ENCODE results near the gene ZYX.

DNA sequence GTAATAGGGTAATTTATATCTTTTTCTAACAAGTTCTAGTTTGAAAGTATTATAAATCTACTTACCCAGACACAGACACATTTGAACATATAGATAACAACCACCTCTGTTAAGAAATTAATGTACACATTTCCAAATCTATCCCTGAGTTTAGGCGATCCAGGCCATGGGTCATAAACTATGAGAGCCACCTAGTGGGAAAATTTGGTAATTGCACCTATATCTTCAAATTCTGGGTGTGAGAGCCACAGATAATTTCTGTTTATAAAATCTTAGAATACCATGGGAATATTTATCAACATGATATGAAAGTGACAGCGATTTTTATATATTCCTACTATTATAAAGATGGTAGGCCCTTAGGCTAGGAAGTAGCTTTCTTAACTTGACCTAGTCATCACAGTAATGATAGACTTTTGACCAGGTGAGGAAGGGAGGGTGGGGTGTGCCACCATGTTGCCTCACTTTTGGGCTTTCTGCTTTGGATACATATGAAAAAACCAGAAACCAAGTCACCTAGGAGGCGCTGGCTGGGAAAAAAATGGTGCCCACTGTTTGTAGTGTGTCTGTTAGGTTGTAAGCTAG is 35.5 kb downstream of the ZYX start:
- TF ChIP-seq CTCF (IDR thresholded peaks at IDR 0.05; ENCODE audit: borderline replicate concordance, extremely low read depth, low read length, poor library complexity, severe bottlenecking) (peak; percentile 83), EZH2 (IDR thresholded peaks at IDR 0.05; ENCODE audit: borderline replicate concordance, low read depth, low read length, severe bottlenecking) (no peak)
